Skin of body (tissue), 2 donors: ENCODE data around the gene LHFPL2. TPM values are rescaled to one million over a fixed set of nuclear protein-coding genes. Genes with fewer than 3 reads are reported as not detected.
A peak's percentile ranks its signal among the peaks of the same experiment; 100 is the strongest.
"Not testable (repeated sequence)": the region's sequence is repeated elsewhere in the genome, so short reads cannot be mapped to it uniquely, and the experiment has no call there.

Source experiments
- DNase-seq: peaks from one replicate; lab custom pipeline; 2025; lab: John Stamatoyannopoulos, UW
- total RNA-seq: library from RNA; depleted of rRNA; stranded (reverse); fragments of >200 nt; gene quantifications from one replicate; pipeline ENCODE4 v1.2.3, GENCODE V29; 2014

Gene LHFPL2
- total RNA-seq, 1 donor from 2014 or later = 75.7 TPM

GRCh38 chr5:78473751-78474150 is 174.8 kb downstream of the LHFPL2 start:
- no peak for DNase-seq

GRCh38 chr5:78472469-78473106 is 176.0 kb downstream of the LHFPL2 start:
- DNase-seq = peak; percentile 9

GRCh38 chr5:78471896-78472295 is 176.7 kb downstream of the LHFPL2 start:
- no peak for DNase-seq

- DNase-seq = no peak
Observed at GRCh38 chr5:78467752-78468357, 180.7 kb downstream of the LHFPL2 start.

- no peak for DNase-seq
Observed at GRCh38 chr5:78467140-78467539, 181.4 kb downstream of the LHFPL2 start.

GRCh38 chr5:78458843-78459242 is 189.7 kb downstream of the LHFPL2 start:
- DNase-seq = no peak

GRCh38 chr5:78457507-78457906 is 191.1 kb downstream of the LHFPL2 start:
- not testable (repeated sequence) for DNase-seq

- DNase-seq = no peak
Observed at GRCh38 chr5:78449103-78449502, 199.5 kb downstream of the LHFPL2 start.

- DNase-seq = no peak
Observed at GRCh38 chr5:78447775-78448424, 200.7 kb downstream of the LHFPL2 start.
